GM23338 (cell line): Measurements from ENCODE around the gene L3MBTL4. TPM values are rescaled to one million over a fixed set of nuclear protein-coding genes. Genes with fewer than 3 reads are reported as not detected.

Source experiments
- ATAC-seq: fragments of 200-7000 bp; cut with Tn5 transposase; 3 replicates; pipeline ENCODE4 v1.9.1; 2020
- DNase-seq: peaks from one replicate; pipeline ENCODE4 v3.0.0-alpha.2; 2015; ENCODE audit warnings: low spot score
- H2AFZ ChIP-seq: fragments of 200-600 bp; sonication (generic); 2 replicates; pipeline ENCODE4 v1.8.0; 2016; ENCODE audit warnings: antibody characterized with exemption, mild to moderate bottlenecking, moderate library complexity
- H3F3A ChIP-seq: fragments of 200-600 bp; sonication (generic); replicated peaks from 2 replicates; pipeline ENCODE4 v1.8.0; 2017; ENCODE audit warnings: antibody characterized with exemption, mixed run types, low read depth
- H3K27ac ChIP-seq: fragments of 200-600 bp; sonication (generic); 2 replicates; pipeline ENCODE4 v1.6.1; 2016; ENCODE audit warnings: low read depth
- H3K27me3 ChIP-seq: fragments of 200-600 bp; sonication (generic); 2 replicates; pipeline ENCODE4 v1.8.0; 2016; ENCODE audit warnings: mild to moderate bottlenecking, mixed run types, moderate library complexity; ENCODE audit not compliant: insufficient read depth
- H3K36me3 ChIP-seq: fragments of 200-600 bp; sonication (generic); 2 replicates; pipeline ENCODE4 v1.8.0; 2016; ENCODE audit warnings: mild to moderate bottlenecking; ENCODE audit not compliant: insufficient read depth
- H3K4me1 ChIP-seq: fragments of 200-600 bp; sonication (generic); 2 replicates; pipeline ENCODE4 v1.8.0; 2016; ENCODE audit warnings: mild to moderate bottlenecking, moderate library complexity; ENCODE audit not compliant: insufficient read depth
- H3K4me2 ChIP-seq: fragments of 200-600 bp; sonication (generic); 2 replicates; pipeline ENCODE4 v1.7.1; 2017; ENCODE audit warnings: mixed run types
- H3K4me3 ChIP-seq: fragments of 200-600 bp; sonication (generic); 2 replicates; pipeline ENCODE4 v1.6.1; 2016; ENCODE audit warnings: mixed run types
- H3K79me2 ChIP-seq: fragments of 200-600 bp; sonication (generic); replicated peaks from 2 replicates; pipeline ENCODE4 v1.8.0; 2017; ENCODE audit warnings: mild to moderate bottlenecking; ENCODE audit not compliant: insufficient read depth
- H3K9me2 ChIP-seq: fragments of 200-600 bp; sonication (generic); 2 replicates; pipeline ENCODE4 v1.8.0; 2017; ENCODE audit not compliant: insufficient read depth
- H4K20me1 ChIP-seq: fragments of 200-600 bp; sonication (generic); replicated peaks from 2 replicates; pipeline ENCODE4 v1.8.0; 2017; ENCODE audit warnings: mild to moderate bottlenecking; ENCODE audit not compliant: insufficient read depth
- H3K27ac Mint-ChIP-seq: 2 replicates; pipeline ENCODE4 v1.8.0; 2020; ENCODE audit warnings: inconsistent platforms, mild to moderate bottlenecking, moderate library complexity, mixed read lengths
- H3K27me3 Mint-ChIP-seq: 3 replicates; pipeline ENCODE4 v1.8.0; 2022; ENCODE audit warnings: low read depth, mild to moderate bottlenecking, moderate library complexity, mixed read lengths, inconsistent platforms; ENCODE audit not compliant: insufficient read depth, poor library complexity
- H3K36me3 Mint-ChIP-seq: 3 replicates; pipeline ENCODE4 v1.8.0; 2021; ENCODE audit warnings: low read depth, mild to moderate bottlenecking, inconsistent platforms, moderate library complexity, mixed read lengths
- H3K4me1 Mint-ChIP-seq: 3 replicates; pipeline ENCODE4 v1.8.0; 2020; ENCODE audit warnings: mild to moderate bottlenecking, inconsistent platforms, mixed read lengths
- H3K4me3 Mint-ChIP-seq: 3 replicates; pipeline ENCODE4 v1.8.0; 2021; ENCODE audit warnings: moderate library complexity, mild to moderate bottlenecking, inconsistent platforms, mixed read lengths
- H3K9me3 Mint-ChIP-seq: 3 replicates; pipeline ENCODE4 v1.8.0; 2020; ENCODE audit warnings: moderate library complexity, mild to moderate bottlenecking, inconsistent platforms, mixed read lengths
- CREB1 ChIP-seq: fragments of 250-450 bp; sonication (Bioruptor Pico); IDR thresholded peaks from 2 replicates; pipeline ENCODE4 v1.5.0; 2020; ENCODE audit warnings: low read depth, mild to moderate bottlenecking, moderate library complexity
- NANOG ChIP-seq: IDR thresholded peaks from 2 replicates; pipeline ENCODE4 v1.6.1; 2016; ENCODE audit warnings: antibody characterized with exemption, borderline replicate concordance
- STAT1 ChIP-seq: IDR thresholded peaks from one replicate; pipeline ENCODE4 v1.6.1; 2016; ENCODE audit warnings: antibody characterized with exemption; ENCODE audit not compliant: unreplicated experiment
- ZNF114 ChIP-seq: fragments of 250-450 bp; sonication (Bioruptor Pico); IDR thresholded peaks from 2 replicates; pipeline ENCODE4 v1.5.0; 2020; ENCODE audit warnings: mild to moderate bottlenecking, moderate library complexity
- ZNF331 ChIP-seq: fragments of 250-450 bp; sonication (Bioruptor Pico); IDR thresholded peaks from 2 replicates; pipeline ENCODE4 v1.5.0; 2020; ENCODE audit warnings: low read depth, mild to moderate bottlenecking, moderate library complexity
- polyA plus RNA-seq: library from polyadenylated mRNA; unstranded; fragments of >200 nt; fragmentation: Nextera tagmentation; extraction: Ambion mirVana; gene quantifications from 2 replicates; pipeline ENCODE4 v1.2.1, GENCODE V29; 2016
- total RNA-seq: library from RNA; depleted of rRNA; stranded (reverse); fragments of >200 nt; shearing (Covaris generic); gene quantifications from 2 replicates; pipeline ENCODE4 v1.2.3, GENCODE V29; 2014
- TF ChIP-seq, protein P1 (sequence below): IDR thresholded peaks from one replicate; pipeline ENCODE4 v1.6.1; 2018; ENCODE audit warnings: antibody characterized with exemption; ENCODE audit not compliant: unreplicated experiment
- TF ChIP-seq, protein P2 (sequence below), 2 experiments: fragments of 200-600 bp in 1 of 2; sonication (generic) in 1 of 2; conservative IDR thresholded peaks; 2 replicates each; pipeline versions ENCODE4 v1.5.1 to v1.6.1; 2016 to 2017; ENCODE audit warnings: antibody characterized with exemption in 2 of 2, low read depth in 2 of 2, mild to moderate bottlenecking in 2 of 2, moderate library complexity in 1 of 2

The L3MBTL4 gene
- total and polyA plus RNA-seq, 2 experiments from 2014 or later, result 0.48 to 2.8 TPM

- Mint-ChIP-seq H3K4me3 (no peak overlapping the region), H3K27ac (no peak overlapping the region), H3K9me3 (no peaks in the 10 kb centered on the region), H3K4me1 (peaks cover 39% of the 10 kb centered on the region), H3K36me3 (no peaks in the 10 kb centered on the region), H3K27me3 (peaks cover 11% of the 10 kb centered on the region)
- ATAC-seq (no peak), DNase-seq (no peak)
- Histone ChIP-seq H3K4me1 (peaks cover 22% of the 10 kb centered on the region), H4K20me1 (no peaks in the 10 kb centered on the region), H3K9me2 (0 out of 2 replicates have a peak, but pooled peaks cover 4% of the 10 kb centered on the region), H3K79me2 (no peaks in the 10 kb centered on the region), H3K4me2 (no peak overlapping the region), H3F3A (no peaks in the 10 kb centered on the region), H3K4me3 (no peak overlapping the region), H2AFZ (no peak overlapping the region), H3K27me3 (no peaks in the 10 kb centered on the region), H3K27ac (no peak overlapping the region), H3K36me3 (no peaks in the 10 kb centered on the region)
- TF ChIP-seq, protein P1, sequence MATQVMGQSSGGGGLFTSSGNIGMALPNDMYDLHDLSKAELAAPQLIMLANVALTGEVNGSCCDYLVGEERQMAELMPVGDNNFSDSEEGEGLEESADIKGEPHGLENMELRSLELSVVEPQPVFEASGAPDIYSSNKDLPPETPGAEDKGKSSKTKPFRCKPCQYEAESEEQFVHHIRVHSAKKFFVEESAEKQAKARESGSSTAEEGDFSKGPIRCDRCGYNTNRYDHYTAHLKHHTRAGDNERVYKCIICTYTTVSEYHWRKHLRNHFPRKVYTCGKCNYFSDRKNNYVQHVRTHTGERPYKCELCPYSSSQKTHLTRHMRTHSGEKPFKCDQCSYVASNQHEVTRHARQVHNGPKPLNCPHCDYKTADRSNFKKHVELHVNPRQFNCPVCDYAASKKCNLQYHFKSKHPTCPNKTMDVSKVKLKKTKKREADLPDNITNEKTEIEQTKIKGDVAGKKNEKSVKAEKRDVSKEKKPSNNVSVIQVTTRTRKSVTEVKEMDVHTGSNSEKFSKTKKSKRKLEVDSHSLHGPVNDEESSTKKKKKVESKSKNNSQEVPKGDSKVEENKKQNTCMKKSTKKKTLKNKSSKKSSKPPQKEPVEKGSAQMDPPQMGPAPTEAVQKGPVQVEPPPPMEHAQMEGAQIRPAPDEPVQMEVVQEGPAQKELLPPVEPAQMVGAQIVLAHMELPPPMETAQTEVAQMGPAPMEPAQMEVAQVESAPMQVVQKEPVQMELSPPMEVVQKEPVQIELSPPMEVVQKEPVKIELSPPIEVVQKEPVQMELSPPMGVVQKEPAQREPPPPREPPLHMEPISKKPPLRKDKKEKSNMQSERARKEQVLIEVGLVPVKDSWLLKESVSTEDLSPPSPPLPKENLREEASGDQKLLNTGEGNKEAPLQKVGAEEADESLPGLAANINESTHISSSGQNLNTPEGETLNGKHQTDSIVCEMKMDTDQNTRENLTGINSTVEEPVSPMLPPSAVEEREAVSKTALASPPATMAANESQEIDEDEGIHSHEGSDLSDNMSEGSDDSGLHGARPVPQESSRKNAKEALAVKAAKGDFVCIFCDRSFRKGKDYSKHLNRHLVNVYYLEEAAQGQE, result no peak
- no peak for TF ChIP-seq CREB1 (CRISPR knock-in tag)
- TF ChIP-seq, protein P2, sequence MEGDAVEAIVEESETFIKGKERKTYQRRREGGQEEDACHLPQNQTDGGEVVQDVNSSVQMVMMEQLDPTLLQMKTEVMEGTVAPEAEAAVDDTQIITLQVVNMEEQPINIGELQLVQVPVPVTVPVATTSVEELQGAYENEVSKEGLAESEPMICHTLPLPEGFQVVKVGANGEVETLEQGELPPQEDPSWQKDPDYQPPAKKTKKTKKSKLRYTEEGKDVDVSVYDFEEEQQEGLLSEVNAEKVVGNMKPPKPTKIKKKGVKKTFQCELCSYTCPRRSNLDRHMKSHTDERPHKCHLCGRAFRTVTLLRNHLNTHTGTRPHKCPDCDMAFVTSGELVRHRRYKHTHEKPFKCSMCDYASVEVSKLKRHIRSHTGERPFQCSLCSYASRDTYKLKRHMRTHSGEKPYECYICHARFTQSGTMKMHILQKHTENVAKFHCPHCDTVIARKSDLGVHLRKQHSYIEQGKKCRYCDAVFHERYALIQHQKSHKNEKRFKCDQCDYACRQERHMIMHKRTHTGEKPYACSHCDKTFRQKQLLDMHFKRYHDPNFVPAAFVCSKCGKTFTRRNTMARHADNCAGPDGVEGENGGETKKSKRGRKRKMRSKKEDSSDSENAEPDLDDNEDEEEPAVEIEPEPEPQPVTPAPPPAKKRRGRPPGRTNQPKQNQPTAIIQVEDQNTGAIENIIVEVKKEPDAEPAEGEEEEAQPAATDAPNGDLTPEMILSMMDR (conservative IDR thresholded peaks at IDR 0.05; ENCODE audit: low read depth in 2 of 2), result no peak
- no peak for TF ChIP-seq STAT1
- TF ChIP-seq ZNF331 (CRISPR knock-in tag), result no peak
- TF ChIP-seq ZNF114 (CRISPR knock-in tag), result no peak
- TF ChIP-seq NANOG, result no peak
Measured at GRCh38 chr18:5966514-5966913, 448.2 kb downstream of the L3MBTL4 start.

- peaks cover 29% of the 10 kb centered on the region for H3K4me1 Mint-ChIP-seq
- H3K27ac Mint-ChIP-seq, result no peak overlapping the region
- DNase-seq, result no peak
Measured at GRCh38 chr18:5964996-5965395, 449.7 kb downstream of the L3MBTL4 start.

More at GRCh38 chr18:5964996-5965395, 449.7 kb downstream of the L3MBTL4 start:
- Histone ChIP-seq H2AFZ (peak overlapping the region; percentile 56; the same call in 1 of the 2 replicates), H3K4me3 (no peak overlapping the region), H3K4me2 (no peak overlapping the region), H3K27me3 (no peaks in the 10 kb centered on the region), H3K9me2 (0 out of 2 replicates have a peak, but pooled peaks cover 4% of the 10 kb centered on the region), H4K20me1 (no peaks in the 10 kb centered on the region), H3F3A (no peaks in the 10 kb centered on the region), H3K27ac (no peak overlapping the region), H3K36me3 (no peaks in the 10 kb centered on the region), H3K4me1 (peaks cover 7% of the 10 kb centered on the region), H3K79me2 (no peaks in the 10 kb centered on the region)
- Mint-ChIP-seq H3K36me3 (no peaks in the 10 kb centered on the region), H3K9me3 (no peaks in the 10 kb centered on the region), H3K27me3 (peaks cover 11% of the 10 kb centered on the region), H3K4me3 (no peak overlapping the region)
- TF ChIP-seq STAT1, result no peak
- no peak for TF ChIP-seq CREB1 (CRISPR knock-in tag)
- ATAC-seq, result peak; percentile 79
